Gastroesophageal sphincter (tissue), 3 donors: ENCODE data around the gene AFF3.

ENCODE experiments used
- CTCF ChIP-seq, 4 experiments: fragments of 200-600 bp in 2 of 4; fragments of 450-650 bp in 2 of 4; sonication (generic) in 1 of 4; IDR thresholded peaks; one replicate each; pipeline ENCODE4 v1.5.1; 2017 to 2019; ENCODE audit warnings: antibody characterized with exemption in 4 of 4, mild to moderate bottlenecking in 2 of 4, moderate library complexity in 2 of 4
- POLR2A ChIP-seq, 2 donors: fragments of 450-650 bp; IDR thresholded peaks; one replicate each; pipeline ENCODE4 v1.6.1; 2017; ENCODE audit warnings: antibody characterized with exemption in 2 of 2, mild to moderate bottlenecking in 2 of 2, moderate library complexity in 1 of 2
- POLR2AphosphoS5 ChIP-seq: sonication (generic); formaldehyde crosslinking; IDR thresholded peaks from one replicate; pipeline ENCODE4 v1.6.1; 2017; ENCODE audit warnings: antibody characterized with exemption

GRCh38 chr2:99554871-99555270 is 587.5 kb downstream of the AFF3 start:
- no peak for TF ChIP-seq CTCF (IDR thresholded peaks at IDR 0.05)
- no peak for TF ChIP-seq POLR2AphosphoS5
- TF ChIP-seq POLR2A (IDR thresholded peaks at IDR 0.05): no peak
